Stimulated activated CD4-positive, alpha-beta T cell treated with anti-CD3 and anti-CD28 coated beads, Interleukin-2, amount 100 ng/mL, for 24 hours (primary cell): ENCODE measurements around the gene FAM117B.

Experiments
- DNase-seq, 2 donors: peaks; one replicate each; pipeline ENCODE4 v3.0.0-alpha.2; 2020

The FAM117B gene

GRCh38 chr2:202818321-202818720, 183.6 kb downstream of the FAM117B start:
- DNase-seq: no peak
